Stimulated activated memory B cell treated with anti-CD40 and anti-IgM and Interleukin-4, amounts not matched to agents 10 μg/mL and 1 μg/mL and 100 μg/mL, for 72 hours (primary cell): ENCODE results near the gene STMND1.

Source experiments
- ATAC-seq: fragments of 150-1000 bp; cut with Tn5 transposase; 2 replicates; pipeline ENCODE4 v1.10.0; 2021
- H3K27ac Mint-ChIP-seq: one replicate; pipeline ENCODE4 v1.8.0; 2022; ENCODE audit warnings: mild to moderate bottlenecking, mixed read lengths
- H3K27me3 Mint-ChIP-seq: one replicate; pipeline ENCODE4 v1.8.0; 2022; ENCODE audit warnings: mixed read lengths
- H3K36me3 Mint-ChIP-seq: one replicate; pipeline ENCODE4 v1.8.0; 2022; ENCODE audit warnings: mixed read lengths
- H3K4me1 Mint-ChIP-seq: one replicate; pipeline ENCODE4 v1.8.0; 2022; ENCODE audit warnings: mixed read lengths
- H3K4me3 Mint-ChIP-seq: one replicate; pipeline ENCODE4 v1.8.0; 2022; ENCODE audit warnings: mild to moderate bottlenecking, moderate library complexity, mixed read lengths
- H3K9me3 Mint-ChIP-seq: one replicate; pipeline ENCODE4 v1.8.0; 2022; ENCODE audit warnings: mixed read lengths

The STMND1 gene

GRCh38 chr6:17120019-17120418 lies 18.2 kb downstream of the STMND1 start:
- ATAC-seq = no peak
- Mint-ChIP-seq H3K36me3 (no peaks in the 10 kb centered on the region), H3K27me3 (peaks cover 20% of the 10 kb centered on the region), H3K9me3 (no peaks in the 10 kb centered on the region), H3K27ac (no peak overlapping the region), H3K4me1 (no peaks in the 10 kb centered on the region), H3K4me3 (no peak overlapping the region)

GRCh38 chr6:17125407-17125806 lies 23.6 kb downstream of the STMND1 start:
- Mint-ChIP-seq H3K4me3 (no peak overlapping the region), H3K4me1 (no peaks in the 10 kb centered on the region), H3K36me3 (no peaks in the 10 kb centered on the region), H3K27ac (no peak overlapping the region), H3K27me3 (peaks cover 15% of the 10 kb centered on the region), H3K9me3 (no peaks in the 10 kb centered on the region)
- ATAC-seq = no peak

DNA sequence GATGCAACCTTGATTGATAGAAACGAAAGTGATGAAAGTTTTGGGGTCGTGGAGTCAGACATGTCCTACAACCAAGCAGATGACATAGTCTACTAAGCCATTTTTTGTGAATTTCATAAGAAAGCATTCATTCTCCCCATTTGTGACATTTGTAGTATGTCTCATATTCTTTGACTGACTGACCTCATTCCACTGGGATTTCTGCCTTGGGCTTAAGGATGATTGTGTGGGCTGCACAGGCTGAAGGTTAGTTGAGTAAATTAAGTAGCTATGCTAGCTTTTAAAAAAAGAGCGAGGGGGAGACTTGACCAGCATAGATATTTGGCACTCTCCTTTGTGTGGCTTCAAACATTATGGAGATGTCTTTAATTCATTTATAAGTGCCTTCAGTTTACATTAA lies 28.9 kb downstream of the STMND1 start:
- Mint-ChIP-seq H3K9me3 (peaks cover 8% of the 10 kb centered on the region), H3K27me3 (peaks cover 9% of the 10 kb centered on the region), H3K4me3 (no peak overlapping the region), H3K27ac (no peak overlapping the region), H3K36me3 (no peaks in the 10 kb centered on the region), H3K4me1 (no peaks in the 10 kb centered on the region)
- ATAC-seq = no peak

DNA sequence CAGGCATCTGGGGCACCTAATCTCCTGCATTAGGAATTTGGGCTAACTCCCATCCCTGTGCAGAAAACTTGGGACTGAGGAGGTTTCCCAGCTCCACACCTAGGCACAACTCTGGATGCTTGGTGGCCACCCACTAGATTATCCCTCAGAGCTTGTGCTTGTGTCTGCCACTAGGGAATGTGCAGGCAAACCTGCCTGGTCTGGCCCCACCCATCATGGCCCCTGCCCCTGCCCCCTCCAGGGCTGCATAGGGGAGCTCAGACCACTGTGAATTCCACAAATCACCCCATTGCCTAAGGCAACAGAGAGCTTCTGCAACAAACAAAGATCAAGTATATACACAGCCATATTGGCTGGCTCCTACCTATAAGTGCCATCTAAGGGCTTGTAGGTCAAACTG lies 31.1 kb downstream of the STMND1 start:
- no peaks in the 10 kb centered on the region for H3K36me3 Mint-ChIP-seq
- H3K9me3 Mint-ChIP-seq = peaks cover 15% of the 10 kb centered on the region
- peaks cover 9% of the 10 kb centered on the region for H3K27me3 Mint-ChIP-seq
- no peaks in the 10 kb centered on the region for H3K4me1 Mint-ChIP-seq
- ATAC-seq = no peak
- H3K4me3 Mint-ChIP-seq = no peak overlapping the region
- H3K27ac Mint-ChIP-seq = no peak overlapping the region

- no peaks in the 10 kb centered on the region for H3K27me3 Mint-ChIP-seq
- no peaks in the 10 kb centered on the region for H3K36me3 Mint-ChIP-seq
- H3K4me3 Mint-ChIP-seq = no peak overlapping the region
- H3K9me3 Mint-ChIP-seq = peaks cover 24% of the 10 kb centered on the region
- H3K27ac Mint-ChIP-seq = no peak overlapping the region
- H3K4me1 Mint-ChIP-seq = no peaks in the 10 kb centered on the region
- no peak for ATAC-seq
Observed at GRCh38 chr6:17138033-17138432, 36.2 kb downstream of the STMND1 start.

DNA sequence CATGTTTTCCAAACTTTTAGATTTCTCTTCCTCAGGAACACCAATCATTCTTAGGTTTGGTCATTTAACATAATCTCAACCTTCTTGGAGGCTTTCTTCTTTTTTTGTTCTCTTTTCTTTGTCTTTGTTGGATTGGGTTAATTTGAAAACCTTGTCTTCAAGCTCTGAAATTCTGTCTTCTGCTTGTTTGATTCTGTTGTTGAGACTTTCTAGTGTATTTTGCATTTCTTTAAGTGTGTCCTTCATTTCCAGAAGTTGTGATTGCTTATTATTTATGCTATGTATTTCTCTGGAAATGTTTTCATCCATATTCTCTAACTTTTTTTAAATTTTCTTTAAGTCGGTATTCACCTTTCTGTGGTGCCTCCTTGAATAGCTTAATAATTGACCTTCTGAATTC lies 42.2 kb downstream of the STMND1 start:
- ATAC-seq = no peak
- peaks cover 26% of the 10 kb centered on the region for H3K9me3 Mint-ChIP-seq
- H3K4me1 Mint-ChIP-seq = no peaks in the 10 kb centered on the region
- no peak overlapping the region for H3K4me3 Mint-ChIP-seq
- H3K27me3 Mint-ChIP-seq = no peaks in the 10 kb centered on the region
- no peaks in the 10 kb centered on the region for H3K36me3 Mint-ChIP-seq
- no peak overlapping the region for H3K27ac Mint-ChIP-seq

DNA sequence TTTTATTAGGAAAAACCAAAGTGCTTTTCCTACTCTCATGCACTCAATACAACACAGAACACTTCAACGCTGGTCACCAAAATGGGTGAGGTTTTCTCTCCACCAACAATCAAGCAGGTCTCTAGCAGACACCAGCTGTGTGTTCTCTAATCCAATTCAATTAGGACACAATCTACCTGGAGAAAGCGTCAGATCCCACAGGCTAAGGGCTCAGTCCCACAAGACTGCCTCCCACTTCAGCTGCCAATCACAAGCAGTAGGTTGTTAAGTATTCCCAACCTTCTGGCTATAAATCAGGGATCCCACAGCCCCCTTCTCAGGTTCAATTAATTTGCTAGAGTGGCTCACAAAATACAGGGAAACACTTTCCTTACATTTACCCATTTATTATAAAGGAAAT lies 47.7 kb downstream of the STMND1 start:
- no peaks in the 10 kb centered on the region for H3K36me3 Mint-ChIP-seq
- ATAC-seq = no peak
- H3K27me3 Mint-ChIP-seq = no peaks in the 10 kb centered on the region

DNA sequence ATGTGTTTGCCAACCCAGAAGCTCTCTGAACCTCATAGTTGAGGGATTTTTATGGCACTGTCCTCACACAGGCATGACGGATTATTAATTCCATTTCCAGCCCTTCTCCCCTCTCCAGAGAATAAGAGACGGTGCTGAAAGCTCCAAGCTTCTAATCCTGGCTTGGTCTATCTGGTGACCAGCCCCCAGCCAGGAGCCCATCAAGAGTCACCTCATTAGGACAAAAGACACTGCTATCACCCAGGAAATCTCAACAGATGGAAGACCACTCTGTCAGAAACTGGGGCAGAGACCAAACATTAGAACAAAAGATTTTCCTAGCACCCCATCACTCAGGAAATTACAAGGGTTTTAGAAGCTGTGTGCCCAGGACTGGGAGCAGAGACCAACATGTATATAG lies 48.2 kb downstream of the STMND1 start:
- H3K4me1 Mint-ChIP-seq = no peaks in the 10 kb centered on the region
- no peaks in the 10 kb centered on the region for H3K36me3 Mint-ChIP-seq
- H3K27ac Mint-ChIP-seq = no peak overlapping the region
- peaks cover 13% of the 10 kb centered on the region for H3K9me3 Mint-ChIP-seq
- no peak for ATAC-seq
- no peaks in the 10 kb centered on the region for H3K27me3 Mint-ChIP-seq
- H3K4me3 Mint-ChIP-seq = no peak overlapping the region

More for the DNA sequence above, 47.7 kb downstream of the STMND1 start:
- Mint-ChIP-seq H3K9me3 (peaks cover 17% of the 10 kb centered on the region), H3K4me3 (no peak overlapping the region), H3K27ac (no peak overlapping the region), H3K4me1 (no peaks in the 10 kb centered on the region)

DNA sequence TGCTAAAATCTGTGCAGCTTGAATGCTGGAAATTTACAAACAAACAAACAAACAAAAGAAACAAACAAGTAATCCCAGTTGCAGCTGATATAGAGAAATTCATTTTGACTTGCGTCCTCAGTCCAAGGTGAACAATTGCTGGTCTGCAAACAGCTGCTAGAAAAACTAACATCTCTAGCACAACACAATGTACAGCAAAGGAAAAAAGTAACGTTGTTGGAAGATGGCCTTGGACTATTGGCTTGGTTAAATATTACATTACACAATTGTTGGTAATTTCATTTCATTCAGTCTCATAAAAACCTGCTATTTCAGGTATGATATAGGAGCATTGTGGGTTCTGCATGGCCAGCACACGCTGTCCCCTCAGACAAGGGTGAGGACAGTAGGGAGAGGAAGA lies 50.0 kb downstream of the STMND1 start:
- H3K27ac Mint-ChIP-seq = no peak overlapping the region
- H3K4me1 Mint-ChIP-seq = no peaks in the 10 kb centered on the region
- H3K27me3 Mint-ChIP-seq = no peaks in the 10 kb centered on the region
- no peak overlapping the region for H3K4me3 Mint-ChIP-seq
- peaks cover 4% of the 10 kb centered on the region for H3K9me3 Mint-ChIP-seq
- no peak for ATAC-seq
- H3K36me3 Mint-ChIP-seq = no peaks in the 10 kb centered on the region

DNA sequence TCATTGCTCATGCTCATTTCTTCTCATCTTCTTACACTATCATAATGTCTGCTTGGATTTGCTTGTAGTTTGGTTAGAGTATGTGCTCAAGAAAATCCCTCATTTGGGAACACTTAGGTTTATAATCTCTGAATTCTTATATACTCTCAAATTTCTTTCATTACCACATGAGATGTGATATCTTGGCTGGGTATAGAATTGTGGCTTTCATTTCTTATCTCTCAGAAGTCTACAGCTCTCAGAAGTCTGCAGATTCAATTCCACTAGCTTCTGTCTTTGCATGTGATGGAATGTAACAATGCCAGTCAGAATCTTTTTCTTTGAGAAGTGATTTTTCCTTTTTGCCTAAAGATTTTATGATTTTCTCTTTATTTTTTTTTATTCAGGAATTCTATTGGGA lies 50.9 kb downstream of the STMND1 start:
- no peak for ATAC-seq
- no peaks in the 10 kb centered on the region for H3K4me1 Mint-ChIP-seq

GRCh38 chr6:17156112-17156921 lies 54.5 kb downstream of the STMND1 start:
- Mint-ChIP-seq H3K9me3 (peaks cover 4% of the 10 kb centered on the region), H3K27me3 (peaks cover 10% of the 10 kb centered on the region), H3K36me3 (no peaks in the 10 kb centered on the region), H3K27ac (no peak overlapping the region), H3K4me1 (no peaks in the 10 kb centered on the region), H3K4me3 (no peak overlapping the region)
- ATAC-seq = no peak

More for the DNA sequence above, 50.9 kb downstream of the STMND1 start:
- Mint-ChIP-seq H3K4me3 (no peak overlapping the region), H3K27me3 (no peaks in the 10 kb centered on the region), H3K27ac (no peak overlapping the region), H3K36me3 (no peaks in the 10 kb centered on the region), H3K9me3 (peaks cover 4% of the 10 kb centered on the region)

DNA sequence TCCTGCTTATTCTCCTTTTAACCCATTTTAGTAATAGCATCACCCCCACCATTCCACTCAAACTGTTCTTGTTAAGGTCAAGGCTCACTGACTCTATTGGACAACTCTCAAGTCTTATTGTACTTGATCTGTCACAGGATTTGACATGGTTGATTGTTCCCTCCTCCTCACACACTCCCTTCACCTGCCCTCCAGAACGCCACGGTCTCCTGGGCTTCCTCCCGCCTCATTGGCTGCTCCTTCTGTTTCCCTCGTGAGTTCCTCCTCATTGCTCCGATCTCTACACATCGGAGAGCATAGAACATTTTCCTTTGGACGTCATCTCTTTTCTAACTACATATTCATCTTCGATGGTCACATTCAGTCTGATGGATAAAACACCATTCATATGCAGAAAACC lies 55.1 kb downstream of the STMND1 start:
- Mint-ChIP-seq H3K4me1 (no peaks in the 10 kb centered on the region), H3K9me3 (peaks cover 4% of the 10 kb centered on the region), H3K27me3 (peaks cover 15% of the 10 kb centered on the region), H3K4me3 (no peak overlapping the region), H3K27ac (no peak overlapping the region), H3K36me3 (no peaks in the 10 kb centered on the region)
- no peak for ATAC-seq

GRCh38 chr6:17157617-17158016 lies 55.8 kb downstream of the STMND1 start:
- peaks cover 21% of the 10 kb centered on the region for H3K27me3 Mint-ChIP-seq
- peaks cover 4% of the 10 kb centered on the region for H3K9me3 Mint-ChIP-seq
- no peak overlapping the region for H3K27ac Mint-ChIP-seq
- no peak overlapping the region for H3K4me3 Mint-ChIP-seq
- H3K4me1 Mint-ChIP-seq = no peaks in the 10 kb centered on the region
- ATAC-seq = no peak
- no peaks in the 10 kb centered on the region for H3K36me3 Mint-ChIP-seq

GRCh38 chr6:17159240-17159639 lies 57.4 kb downstream of the STMND1 start:
- no peak for ATAC-seq
- no peak overlapping the region for H3K4me3 Mint-ChIP-seq
- no peaks in the 10 kb centered on the region for H3K9me3 Mint-ChIP-seq
- no peaks in the 10 kb centered on the region for H3K36me3 Mint-ChIP-seq
- H3K4me1 Mint-ChIP-seq = no peaks in the 10 kb centered on the region
- H3K27ac Mint-ChIP-seq = no peak overlapping the region
- H3K27me3 Mint-ChIP-seq = peaks cover 30% of the 10 kb centered on the region

- Mint-ChIP-seq H3K36me3 (no peaks in the 10 kb centered on the region), H3K27ac (no peak overlapping the region), H3K27me3 (peaks cover 30% of the 10 kb centered on the region), H3K9me3 (peaks cover 3% of the 10 kb centered on the region), H3K4me3 (no peak overlapping the region), H3K4me1 (no peaks in the 10 kb centered on the region)
- no peak for ATAC-seq
Observed at GRCh38 chr6:17161076-17161475, 59.2 kb downstream of the STMND1 start.

GRCh38 chr6:17165383-17165782 lies 63.5 kb downstream of the STMND1 start:
- Mint-ChIP-seq H3K4me3 (no peak overlapping the region), H3K9me3 (peaks cover 3% of the 10 kb centered on the region), H3K4me1 (no peaks in the 10 kb centered on the region), H3K27me3 (peaks cover 27% of the 10 kb centered on the region), H3K27ac (no peak overlapping the region), H3K36me3 (no peaks in the 10 kb centered on the region)
- no peak for ATAC-seq
